Activated T-helper 1 cell treated with Interleukin-2 at 50 U/mL for 16 hours (primary cell): Measurements from ENCODE around the gene NSRP1.
"Not testable (repeated sequence)": the region's sequence is repeated elsewhere in the genome, so short reads cannot be mapped to it uniquely, and the experiment has no call there.

Experiments
- DNase-seq: peaks from one replicate; pipeline ENCODE4 v3.0.0-alpha.2; 2020; ENCODE audit warnings: low read depth

Gene NSRP1

DNA sequence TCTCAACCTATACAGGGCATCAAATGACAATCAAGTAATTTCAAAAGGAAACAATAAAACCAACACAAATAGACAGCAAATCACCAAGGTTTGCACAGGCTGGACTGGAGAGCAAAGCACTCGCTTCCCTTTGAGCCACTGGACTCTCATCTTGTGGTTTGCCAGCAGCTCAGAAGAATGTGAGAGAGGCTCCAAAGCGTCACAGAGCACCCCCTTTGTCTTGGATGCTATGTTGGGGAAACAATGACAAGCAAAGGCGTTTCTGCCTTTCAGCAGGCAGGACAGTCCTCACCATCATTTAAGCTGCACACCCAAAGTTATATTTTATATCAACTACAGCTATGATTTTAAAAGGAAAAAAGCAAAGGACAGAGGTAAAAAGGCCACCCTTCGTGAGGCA lies 105.6 kb downstream of the NSRP1 start:
- no peak for DNase-seq

GRCh38 chr17:30222721-30223175 lies 106.1 kb downstream of the NSRP1 start:
- DNase-seq, result no peak

GRCh38 chr17:30224419-30224960 lies 107.9 kb downstream of the NSRP1 start:
- DNase-seq, result no peak

DNA sequence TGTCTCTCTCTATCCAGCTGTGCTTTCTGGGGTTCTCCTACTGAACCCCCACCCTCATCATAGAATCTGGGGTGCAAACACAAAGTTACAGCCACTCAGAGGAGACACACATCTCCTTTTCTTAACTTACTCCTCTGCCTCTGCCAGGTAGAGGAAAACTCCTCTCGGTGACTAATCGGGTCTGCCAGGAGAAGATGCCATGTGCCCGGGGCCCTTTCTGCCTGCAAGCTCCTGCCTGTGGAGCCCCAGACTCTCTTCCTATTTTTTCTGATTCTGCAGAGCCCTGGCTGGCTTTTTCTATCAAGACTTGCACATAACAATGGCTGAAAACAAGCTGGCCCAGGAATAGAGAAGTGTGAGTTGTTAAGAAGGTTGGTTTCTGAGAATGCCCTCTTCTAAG lies 108.5 kb downstream of the NSRP1 start:
- no peak for DNase-seq

DNA sequence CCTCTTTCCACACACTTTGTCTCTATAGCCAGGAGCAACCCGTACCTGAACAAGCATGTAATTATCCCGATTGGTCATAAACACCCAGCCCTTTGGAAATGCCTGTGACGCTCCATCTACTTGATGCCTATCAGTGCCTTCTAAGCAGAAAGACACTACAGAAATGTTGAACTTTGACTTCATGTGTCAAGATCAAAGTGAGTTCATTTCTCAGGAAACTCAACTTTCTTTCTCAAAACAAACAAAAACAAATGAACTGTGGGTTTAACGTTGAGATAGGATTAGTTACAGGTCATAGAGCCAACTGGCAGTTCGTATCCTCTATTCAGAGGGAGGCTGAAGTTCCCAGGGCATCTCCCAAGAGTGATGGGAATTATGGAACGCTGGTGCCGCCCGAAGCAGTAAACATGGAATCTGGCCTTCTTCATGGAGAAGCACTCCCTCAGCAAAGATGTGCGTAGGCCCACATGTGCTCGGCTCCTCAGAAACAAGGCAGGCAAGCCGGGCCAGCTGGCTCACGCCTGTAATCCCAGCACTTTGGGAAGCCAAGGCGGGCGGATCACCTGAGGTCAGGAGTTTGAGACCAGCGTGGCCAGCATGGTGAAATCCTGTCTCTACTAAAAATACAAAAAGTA lies 109.4 kb downstream of the NSRP1 start:
- no peak for DNase-seq

DNA sequence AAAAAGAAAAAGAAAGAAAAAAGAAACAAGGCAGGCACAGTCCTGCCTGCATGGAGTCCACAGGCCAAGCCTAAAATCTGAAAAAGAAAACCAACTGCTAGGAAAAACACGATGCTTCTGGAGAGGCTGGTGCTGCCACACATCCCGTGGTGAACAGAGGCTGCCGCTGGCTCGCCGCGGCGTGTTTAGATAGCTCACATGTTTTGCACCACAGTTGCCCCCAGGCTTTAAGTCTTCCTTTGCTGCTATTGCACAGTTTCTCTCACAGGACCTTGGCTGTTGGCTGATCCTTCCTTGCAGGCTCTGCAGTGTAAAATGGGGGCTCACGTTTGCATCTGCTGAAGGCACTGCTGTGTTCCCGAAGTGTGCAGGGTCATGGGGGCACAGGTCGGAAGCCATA lies 110.3 kb downstream of the NSRP1 start:
- DNase-seq, result no peak

- DNase-seq, result no peak
These were observed 111.4 kb downstream of the NSRP1 start for GRCh38 chr17:30228011-30228410.

DNA sequence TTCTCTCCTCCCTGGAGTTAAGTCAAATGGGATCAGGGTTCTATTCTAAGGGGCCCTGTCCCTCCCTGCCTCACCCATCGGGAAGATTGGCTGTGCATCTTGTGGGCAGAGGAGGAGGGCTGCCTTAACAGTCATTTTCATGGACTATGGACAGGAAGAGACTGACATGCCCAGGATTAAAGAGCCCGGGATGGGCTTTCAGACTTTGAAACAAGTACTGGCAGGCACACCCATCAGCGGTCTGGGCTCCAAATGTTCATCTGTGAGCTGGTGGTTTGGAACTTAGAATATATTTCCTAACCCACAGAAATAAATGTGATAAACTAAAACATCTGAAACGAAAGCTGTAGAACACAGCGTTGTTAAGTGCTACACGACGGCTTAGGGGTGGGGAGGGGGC lies 112.4 kb downstream of the NSRP1 start:
- no peak for DNase-seq

DNA sequence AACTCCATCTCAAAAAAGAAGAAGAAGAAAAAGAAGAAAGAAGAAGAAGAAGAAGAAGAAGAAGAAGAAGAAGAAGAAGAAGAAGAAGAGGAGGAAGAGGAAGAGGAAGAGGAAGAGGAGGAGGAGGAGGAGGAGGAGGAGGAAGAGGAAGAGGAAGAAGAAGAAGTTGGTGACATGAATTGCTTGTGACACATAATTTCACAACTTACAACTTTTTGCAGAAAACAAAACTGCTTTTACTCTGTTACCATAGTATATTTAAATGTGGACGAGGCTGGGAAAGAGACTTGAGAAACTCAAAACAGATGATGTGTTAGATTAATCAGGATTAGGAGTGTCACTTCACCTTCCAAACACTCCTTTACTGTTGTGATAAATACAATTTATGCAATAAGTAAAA lies 113.4 kb downstream of the NSRP1 start:
- DNase-seq, result not testable (repeated sequence)

- no peak for DNase-seq
These were observed 114.0 kb downstream of the NSRP1 start for GRCh38 chr17:30230596-30231125.

- no peak for DNase-seq
These were observed 115.6 kb downstream of the NSRP1 start for GRCh38 chr17:30232015-30232823.

GRCh38 chr17:30232824-30233427 lies 116.3 kb downstream of the NSRP1 start:
- no peak for DNase-seq

DNA sequence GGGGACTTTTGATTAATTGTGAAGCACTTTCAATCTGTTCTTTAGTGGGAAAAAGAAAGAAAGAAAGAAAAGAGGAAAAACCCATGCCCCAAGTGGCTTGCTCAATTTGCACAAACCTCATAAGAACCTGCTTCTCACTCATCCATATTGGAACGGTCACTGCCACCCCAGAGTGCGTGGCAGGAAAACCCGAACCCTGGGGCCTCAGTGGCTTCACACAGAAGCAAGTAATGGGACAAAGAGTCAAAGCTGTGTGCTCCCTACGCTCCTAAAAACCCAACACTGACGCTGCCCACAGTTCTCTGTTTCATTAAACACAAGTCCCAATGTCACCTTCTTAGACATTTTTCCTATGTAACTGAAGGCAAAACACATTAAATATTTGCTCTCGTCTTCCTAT lies 117.7 kb downstream of the NSRP1 start:
- DNase-seq, result no peak

DNA sequence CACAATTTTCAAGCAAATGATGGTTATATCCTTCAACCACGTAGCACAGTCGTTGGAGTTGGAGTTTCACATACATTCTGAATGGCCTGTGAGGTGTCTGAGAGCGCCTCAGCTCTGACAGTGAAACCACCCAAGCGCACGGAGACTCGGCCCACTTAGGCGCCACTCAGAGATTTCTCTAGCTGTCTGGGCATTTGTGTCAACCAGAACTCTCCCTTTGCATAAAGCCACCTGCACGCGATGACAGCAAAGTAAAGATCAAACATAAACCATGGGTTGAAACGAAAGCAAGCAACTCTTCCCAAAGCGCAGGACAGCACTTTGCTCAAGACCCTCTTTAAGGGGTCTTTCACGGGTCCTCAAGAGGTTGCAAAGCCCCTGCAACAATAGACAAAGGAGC lies 118.3 kb downstream of the NSRP1 start:
- DNase-seq, result no peak

DNA sequence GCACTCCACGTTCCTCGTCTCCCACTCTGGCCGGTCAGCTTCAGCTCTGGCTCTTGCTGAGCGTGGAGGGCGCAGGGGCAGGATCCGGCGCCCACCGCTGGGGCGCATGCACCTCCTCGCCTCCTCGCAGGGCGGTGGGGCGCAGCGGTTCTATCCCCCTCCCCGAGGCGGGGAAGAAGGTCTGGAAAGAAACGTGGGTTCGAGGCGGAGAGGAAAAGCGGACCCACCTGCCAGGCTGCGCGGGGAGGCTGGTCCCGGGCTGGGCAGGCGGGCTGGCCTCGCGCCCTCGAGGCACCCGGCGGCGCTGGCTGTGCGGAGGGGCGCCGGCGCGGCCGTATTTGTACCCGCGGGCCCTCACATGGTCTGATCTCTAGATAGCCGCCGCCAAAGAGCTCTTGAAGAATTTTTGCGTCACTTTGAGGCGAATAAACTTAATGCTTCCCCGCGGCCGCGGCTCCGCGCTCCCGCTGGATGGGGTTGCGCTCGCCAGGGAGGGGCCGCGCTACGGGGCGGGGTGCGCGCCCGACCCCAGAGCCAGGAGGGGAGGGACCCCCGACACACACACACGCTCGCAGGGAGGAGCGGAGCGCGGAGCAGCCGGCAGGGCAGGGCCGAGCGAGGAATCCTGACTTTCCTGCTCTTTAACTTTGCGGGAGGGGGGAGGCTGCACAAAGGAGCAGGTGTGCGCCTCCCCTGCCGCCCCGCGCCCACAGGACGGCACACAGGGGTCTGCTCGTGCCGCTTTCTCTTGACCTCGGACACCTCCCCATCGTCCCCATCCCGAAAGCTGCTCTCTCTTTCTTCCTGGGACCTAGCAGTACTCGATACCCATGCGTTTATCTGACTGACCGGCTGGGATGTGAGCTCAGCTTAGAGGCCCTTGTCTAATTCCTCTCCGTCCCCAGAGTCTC lies 119.0 kb downstream of the NSRP1 start, which contains the start of gene SLC6A4:
SLC6A4 (minus strand) TSS at position 312 of the 911 bp plus-strand sequence. CDS start 13,739 bp downstream, outside the sequence.
- DNase-seq, result no peak
